Heart right ventricle (tissue), 16 donors: ENCODE results near the gene FNDC10. TPM values are rescaled to one million over a fixed set of nuclear protein-coding genes. Genes with fewer than 3 reads are reported as not detected.
"Not testable (repeated sequence)": the region's sequence is repeated elsewhere in the genome, so short reads cannot be mapped to it uniquely, and the experiment has no call there.

Experiments used
- ATAC-seq, 8 donors: fragments of 200-7000 bp; cut with Tn5 transposase; one replicate each; pipeline ENCODE4 v1.9.1; 2020; ENCODE audit warnings: mild to moderate bottlenecking in 8 of 8, moderate library complexity in 8 of 8, moderate number of reproducible peaks in 1 of 8
- DNase-seq, 2 donors: peaks; one replicate each; pipeline ENCODE4 v3.0.0-alpha.2; 2020
- H3K27ac ChIP-seq, 10 donors: fragments of 200-600 bp; sonication (generic) in 2 of 10; one replicate each; pipeline versions ENCODE4 v1.5.0 to v1.8.0; 2020 to 2022; ENCODE audit warnings: mild to moderate bottlenecking in 3 of 10
- H3K27me3 ChIP-seq, 7 donors: fragments of 200-600 bp; one replicate each; pipeline ENCODE4 v1.8.0; 2021 to 2022; ENCODE audit warnings: mild to moderate bottlenecking in 2 of 7
- H3K36me3 ChIP-seq, 9 donors: fragments of 200-600 bp; sonication (generic) in 1 of 9; one replicate each; pipeline versions ENCODE4 v1.5.0 to v1.8.0; 2020 to 2022; ENCODE audit warnings: mild to moderate bottlenecking in 2 of 9
- H3K4me1 ChIP-seq, 9 donors: fragments of 200-600 bp; sonication (generic) in 1 of 9; one replicate each; pipeline versions ENCODE4 v1.5.0 to v1.8.0; 2020 to 2022; ENCODE audit warnings: mild to moderate bottlenecking in 4 of 9
- H3K4me3 ChIP-seq, 10 donors: fragments of 200-600 bp; sonication (generic) in 2 of 10; one replicate each; pipeline versions ENCODE4 v1.5.0 to v1.8.0; 2020 to 2022; ENCODE audit warnings: mild to moderate bottlenecking in 7 of 10, moderate library complexity in 2 of 10
- H3K9me3 ChIP-seq, 11 donors: fragments of 200-600 bp in 10 of 11; sonication (generic) in 2 of 11; one replicate each; pipeline versions ENCODE4 v1.5.0 to v1.8.0; 2013 to 2022; ENCODE audit warnings: mild to moderate bottlenecking in 2 of 11, control low read depth in 1 of 11, moderate library complexity in 1 of 11
- CTCF ChIP-seq, 9 donors: fragments of 200-600 bp; sonication (generic) in 2 of 9; IDR thresholded peaks; one replicate each; pipeline versions ENCODE4 v1.5.0 to v1.8.0; 2021 to 2022; ENCODE audit warnings: antibody characterized with exemption in 9 of 9, mild to moderate bottlenecking in 5 of 9, moderate library complexity in 1 of 9
- WGBS, 2 donors: extraction: QIAGEN DNeasy Blood & Tissue Kit; methylation state at CpG; one replicate each; pipeline ENCODE4 v1.1.7; 2013; ENCODE audit warnings: inconsistent platforms in 1 of 2; 5-methylcytosine and 5-hydroxymethylcytosine counted together
- intact Hi-C, 10 donors: fragments of 100-400 bp; cut with DNase I; formaldehyde crosslinking; loops; one replicate each; pipeline versions ENCODE4 v1.11.1 to v1.14.2; 2022
- long read RNA-seq, 3 donors: library from polyadenylated mRNA; unstranded; transcript quantifications; one replicate each; pipeline ENCODE4 v2.0.0, GENCODE V29; 2020 to 2021
- polyA plus RNA-seq, 2 donors: library from polyadenylated mRNA; stranded (reverse); fragments of 200-250 nt; gene quantifications; one replicate each; pipeline ENCODE4 v1.2.3, GENCODE V29; 2013
- total RNA-seq, 10 donors: library from RNA; stranded (reverse); fragmentation: NEBNext Ultra II Directional in 3 of 10; extraction: Animal tissue kit (Norgen Biotek cat#: 25700) in 3 of 10; gene quantifications; one replicate each; pipeline versions ENCODE4 v1.2.1 to v1.2.4, GENCODE V29; 2021 to 2023
- donor health status: Arrhythmogenic right ventricular cardiomyopathy.
- donor health status: ischemic (EF 13 %, LVEDD 7.1; RV severe dilation, severe dysfunction).
- donor health status: healthy with polysubstance abuse.
- donor health status: DM: no; HTN: yes; CAD: no.
- donor health status: DM: no; HTN: no; CAD: no.
- donor health status: ischemic (EF 25% LVEDD 6.9; RV normal size, moderate dysfunction).
- donor health status: ischemic (EF 25% LVEDD 5.7; RV mildly dilated, moderate dysfunction).
- donor health status: healthy.
- donor health status: DM: yes; HTN: yes; CAD: no.
- donor health status: Ischemic cardiomyopathy.
- donor health status: ischemic (EF 35%, LVEDD 5.7; RV mildly dilated, moderate dysfunction).
- donor health status: nonischemic (EF 11% LVEDD 7.7; RV severe dilation, severe dysfunction).
- donor health status: DM: yes; HTN: yes; CAD: no.
- donor health status: PGD.
- donor health status: ischemic (EF 29% LVEDD 5.4; RV normal size, mild dysfunction).
- donor health status: nonischemic (EF 23%, LVEDD 6.1; RV moderate dilation, normal function).

Gene FNDC10
- total RNA-seq (1 to 10 TPM in 8 of 10 donors, under 1 TPM in 2; 0.66 to 5.9 (median 2.3) TPM), polyA plus RNA-seq (1 to 10 TPM; 1.1 to 3.8 TPM)
- long read RNA-seq, donor 1, transcript FNDC10-201 (1 exons, 2,085 nt): major isoform, 10 of 10 reads
- long read RNA-seq, donor 1, partial matches to known transcripts: 0 of 10 reads
- long read RNA-seq, donor 1, other reads (novel, unspliced or antisense): 0 of 10 reads
- long read RNA-seq, donor 2, transcript FNDC10-201 (1 exons, 2,085 nt): major isoform, 9 of 9 reads
- long read RNA-seq, donor 2, partial matches to known transcripts: 0 of 9 reads
- long read RNA-seq, donor 2, other reads (novel, unspliced or antisense): 0 of 9 reads
- long read RNA-seq, donor 3, transcript FNDC10-201 (1 exons, 2,085 nt): major isoform, 8 of 8 reads
- long read RNA-seq, donor 3, partial matches to known transcripts: 0 of 8 reads
- long read RNA-seq, donor 3, other reads (novel, unspliced or antisense): 0 of 8 reads

GRCh38 chr1:1599935-1600860 lies at the start of gene FNDC10:
TSS of gene FNDC10 (minus strand) at chr1:1600135. CDS start at chr1:1600015, 120 bp downstream.
- intact Hi-C loops: no loop called here
- no peak within 1 kb of the TSS for H3K27ac ChIP-seq
- H3K4me1 ChIP-seq: peaks cover 0 to 30% (median 14%) of the 10 kb centered on the region in 9 donors
- H3K36me3 ChIP-seq: no peaks in the 10 kb centered on the region
- peak within 1 kb of the TSS in 9 of 10 donors; percentile 31 to 54 (median 44) for H3K4me3 ChIP-seq
- ATAC-seq: no peak
- WGBS, 2 donors: 3 to 4% methylated on average over 67 to 108 of the region's 125 CpGs
- TF ChIP-seq CTCF (IDR thresholded peaks at IDR 0.05): no peak
- peak in 1 of 2 donors; percentile 10 for DNase-seq
- H3K27me3 ChIP-seq: peaks cover 13 to 66% (median 49%) of the 10 kb centered on the region in 7 donors
- no peaks in the 10 kb centered on the region for H3K9me3 ChIP-seq

- H3K27ac ChIP-seq, H3K9me3 ChIP-seq, DNase-seq, H3K4me1 ChIP-seq, H3K27me3 ChIP-seq, intact Hi-C loops, H3K4me3 ChIP-seq: not testable (repeated sequence)
- H3K36me3 ChIP-seq: peaks cover 0 to 80% (median 31%) of the 10 kb centered on the region in 9 donors
- ATAC-seq: peak in 4 of 8 donors; percentile 13 to 53 (median 29)
- WGBS, 2 donors: 81 to 90% methylated on average over 11 of the region's 11 CpGs
These were observed 48.3 kb upstream of the FNDC10 start for GRCh38 chr1:1648265-1648664.

GRCh38 chr1:1647567-1648241 lies 47.8 kb upstream of the FNDC10 start:
- DNase-seq, H3K4me1 ChIP-seq, H3K27ac ChIP-seq, H3K27me3 ChIP-seq, H3K9me3 ChIP-seq, H3K4me3 ChIP-seq, intact Hi-C loops: not testable (repeated sequence)
- 80 to 85% methylated on average over 17 of the region's 17 CpGs for WGBS, 2 donors
- ATAC-seq: peak in 3 of 8 donors; percentile 21 to 33 (median 22)
- peaks cover 0 to 75% (median 31%) of the 10 kb centered on the region in 9 donors for H3K36me3 ChIP-seq

GRCh38 chr1:1646326-1646725 lies 46.4 kb upstream of the FNDC10 start:
- WGBS, 2 donors: 75 to 83% methylated on average over 5 of the region's 5 CpGs
- H3K27ac ChIP-seq, H3K27me3 ChIP-seq, intact Hi-C loops, DNase-seq, H3K9me3 ChIP-seq, H3K4me1 ChIP-seq, H3K4me3 ChIP-seq, ATAC-seq: not testable (repeated sequence)
- H3K36me3 ChIP-seq: peaks cover 0 to 61% (median 20%) of the 10 kb centered on the region in 9 donors

GRCh38 chr1:1640711-1641461 lies 41.0 kb upstream of the FNDC10 start:
- DNase-seq, intact Hi-C loops, H3K4me1 ChIP-seq, H3K4me3 ChIP-seq, H3K27ac ChIP-seq, H3K27me3 ChIP-seq, H3K9me3 ChIP-seq: not testable (repeated sequence)
- H3K36me3 ChIP-seq: peaks cover 0 to 53% (median 12%) of the 10 kb centered on the region in 9 donors
- WGBS, 2 donors: 95% methylated on average over 20 to 30 of the region's 38 CpGs
- peak in 1 of 8 donors; percentile 10 for ATAC-seq

- H3K4me1 ChIP-seq, H3K27ac ChIP-seq, H3K4me3 ChIP-seq, H3K27me3 ChIP-seq, H3K9me3 ChIP-seq, ATAC-seq, intact Hi-C loops, DNase-seq: not testable (repeated sequence)
- WGBS, 2 donors: 93 to 100% methylated on average over 13 to 16 of the region's 25 CpGs
- H3K36me3 ChIP-seq: peaks cover 0 to 50% (median 8%) of the 10 kb centered on the region in 9 donors
These were observed 40.1 kb upstream of the FNDC10 start for GRCh38 chr1:1640081-1640480.

- ATAC-seq, H3K4me1 ChIP-seq, H3K9me3 ChIP-seq, H3K4me3 ChIP-seq, intact Hi-C loops, DNase-seq, H3K27ac ChIP-seq, H3K27me3 ChIP-seq: not testable (repeated sequence)
- 90 to 96% methylated on average over 15 to 16 of the region's 16 CpGs for WGBS, 2 donors
- H3K36me3 ChIP-seq: peaks cover 0 to 46% (median 8%) of the 10 kb centered on the region in 9 donors
These were observed 39.4 kb upstream of the FNDC10 start for GRCh38 chr1:1639368-1639767.

- H3K27me3 ChIP-seq, H3K4me3 ChIP-seq, ATAC-seq, H3K27ac ChIP-seq, H3K9me3 ChIP-seq, H3K4me1 ChIP-seq, DNase-seq, intact Hi-C loops: not testable (repeated sequence)
- 91 to 99% methylated on average over 8 to 9 of the region's 13 CpGs for WGBS, 2 donors
- H3K36me3 ChIP-seq: peaks cover 0 to 46% (median 8%) of the 10 kb centered on the region in 9 donors
These were observed 38.6 kb upstream of the FNDC10 start for GRCh38 chr1:1638528-1638927.

- H3K9me3 ChIP-seq, intact Hi-C loops, H3K4me3 ChIP-seq, ATAC-seq, H3K27me3 ChIP-seq, H3K27ac ChIP-seq, DNase-seq, H3K4me1 ChIP-seq: not testable (repeated sequence)
- 87 to 93% methylated on average over 14 of the region's 14 CpGs for WGBS, 2 donors
- H3K36me3 ChIP-seq: peaks cover 0 to 43% (median 8%) of the 10 kb centered on the region in 9 donors
These were observed 37.5 kb upstream of the FNDC10 start for GRCh38 chr1:1637479-1637875.
